ENCODE results near the gene GABRR3. TPM values are rescaled to one million over a fixed set of nuclear protein-coding genes. Genes with fewer than 3 reads are reported as not detected.

GABRR3 gene
- polyA plus RNA-seq, 1 of the 3 experiments (the other 2 are of a cell fraction): not detected

DNA sequence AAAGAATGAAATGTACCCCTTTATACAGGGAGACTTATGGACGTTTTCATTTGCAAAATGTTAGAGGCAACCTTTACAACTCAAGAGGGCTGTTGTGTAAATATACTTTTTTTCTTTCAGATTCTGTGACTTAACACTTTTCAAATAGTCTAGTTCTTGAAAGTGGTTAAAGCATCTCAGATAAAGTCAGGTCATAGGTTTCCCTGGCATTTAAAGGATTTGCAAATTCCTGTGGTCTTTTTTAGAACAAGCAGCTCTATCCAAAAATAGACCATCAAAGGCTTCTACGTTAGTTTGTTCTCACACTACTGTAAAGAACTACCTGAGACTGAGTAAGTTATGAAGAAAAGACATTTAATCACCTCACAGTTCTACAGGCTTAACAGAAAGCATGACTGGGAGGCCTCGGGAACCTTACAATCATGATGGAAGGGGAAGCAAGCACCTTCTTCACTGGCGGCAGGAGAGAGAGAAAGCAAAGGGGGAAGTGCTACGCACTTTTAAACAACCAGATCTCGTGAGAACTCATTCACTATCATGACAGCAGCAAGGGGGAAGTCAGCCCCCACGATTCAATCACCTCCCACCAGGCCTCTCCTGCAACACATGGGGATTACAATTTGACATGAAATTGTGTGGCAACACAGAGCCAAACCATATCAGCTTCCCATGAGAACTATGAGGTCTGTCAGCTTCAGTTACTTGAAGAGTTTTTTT, 23.3 kb upstream of the GABRR3 start:
- no peak for TF ChIP-seq RFX5 (IDR thresholded peaks at IDR 0.05; ENCODE audit: low read length)
- TF ChIP-seq FOXM1 (IDR thresholded peaks at IDR 0.05; ENCODE audit: low read depth): no peak
- TF ChIP-seq FOSL2 (IDR thresholded peaks at IDR 0.05; ENCODE audit: borderline replicate concordance, low read depth): no peak
- no peak for TF ChIP-seq RCOR1 (IDR thresholded peaks at IDR 0.05; ENCODE audit: low read length)
- TF ChIP-seq TAF1 (IDR thresholded peaks at IDR 0.05; ENCODE audit: borderline replicate concordance, low read depth, low read length): no peak
- TF ChIP-seq SMC3 (IDR thresholded peaks at IDR 0.05; ENCODE audit: low read depth, low read length): no peak
- no peak for TF ChIP-seq EP300 (IDR thresholded peaks at IDR 0.05; ENCODE audit: borderline replicate concordance in 1 of 2, low read depth in 1 of 2, low read length in 1 of 2)
- TF ChIP-seq NFIC (IDR thresholded peaks at IDR 0.05; ENCODE audit: borderline replicate concordance): no peak
- no peak for TF ChIP-seq SIN3A (IDR thresholded peaks at IDR 0.05; ENCODE audit: borderline replicate concordance, low read depth, low read length)
- no peak for TF ChIP-seq TCF12 (IDR thresholded peaks at IDR 0.05)
- no peak for TF ChIP-seq GABPA (IDR thresholded peaks at IDR 0.05; ENCODE audit: low read depth)
- no peak for TF ChIP-seq JUND (IDR thresholded peaks at IDR 0.05)
- no peak overlapping the region for H3K4me3 ChIP-seq (ENCODE audit: low read depth in 2 of 2, low read length in 1 of 2)
- H3K27me3 ChIP-seq (ENCODE audit: insufficient read depth): no peaks in the 10 kb centered on the region
- H3K4me1 ChIP-seq (ENCODE audit: control insufficient read depth in 1 of 2, insufficient read depth in 2 of 2, low read depth in 1 of 2, low read length in 1 of 2): no peaks in the 10 kb centered on the region
- no peak for DNase-seq
- no peaks in the 10 kb centered on the region for H3F3A ChIP-seq (replicated peaks; ENCODE audit: insufficient read depth)
- ChIA-PET POLR2A (no interaction called here), CTCF (no interaction called here)
- H3K9me2 ChIP-seq: no peaks in the 10 kb centered on the region
- no peak overlapping the region for H2AFZ ChIP-seq (ENCODE audit: low read depth)
- H3K4me2 ChIP-seq: no peak overlapping the region
- H3K27ac ChIP-seq (ENCODE audit: low read depth in 2 of 2, low read length in 1 of 2): no peak overlapping the region
- WGBS (ENCODE audit: low lambda C conversion rate): 2% methylated on average over 7 of the region's 7 CpGs
- H4K20me1 ChIP-seq (ENCODE audit: insufficient read depth): no peaks in the 10 kb centered on the region
- H3K36me3 ChIP-seq (replicated peaks in 1 of 2; ENCODE audit: control insufficient read depth in 1 of 2, insufficient read depth in 2 of 2, low read length in 1 of 2): no peaks in the 10 kb centered on the region
- H3K79me2 ChIP-seq (ENCODE audit: insufficient read depth): no peaks in the 10 kb centered on the region
- H3K9ac ChIP-seq: no peak overlapping the region
- H3K9me3 ChIP-seq: no peaks in the 10 kb centered on the region

- TF ChIP-seq NFIC (IDR thresholded peaks at IDR 0.05; ENCODE audit: borderline replicate concordance) (no peak), TAF1 (IDR thresholded peaks at IDR 0.05; ENCODE audit: borderline replicate concordance, low read depth, low read length) (no peak), EP300 (IDR thresholded peaks at IDR 0.05; ENCODE audit: borderline replicate concordance in 1 of 2, low read depth in 1 of 2, low read length in 1 of 2) (no peak)
- no peaks in the 10 kb centered on the region for H3F3A ChIP-seq (replicated peaks; ENCODE audit: insufficient read depth)
- H3K27ac ChIP-seq (ENCODE audit: low read depth in 2 of 2, low read length in 1 of 2): no peak overlapping the region
- DNase-seq: no peak
- no peaks in the 10 kb centered on the region for H3K36me3 ChIP-seq (replicated peaks in 1 of 2; ENCODE audit: control insufficient read depth in 1 of 2, insufficient read depth in 2 of 2, low read length in 1 of 2)
- no peaks in the 10 kb centered on the region for H3K9me2 ChIP-seq
- no peak overlapping the region for H2AFZ ChIP-seq (ENCODE audit: low read depth)
- H3K4me3 ChIP-seq (ENCODE audit: low read depth in 2 of 2, low read length in 1 of 2): no peak overlapping the region
- H3K9ac ChIP-seq: no peak overlapping the region
- ChIA-PET POLR2A (no interaction called here), CTCF (no interaction called here)
- H3K4me1 ChIP-seq (ENCODE audit: control insufficient read depth in 1 of 2, insufficient read depth in 2 of 2, low read depth in 1 of 2, low read length in 1 of 2): no peaks in the 10 kb centered on the region
- H3K27me3 ChIP-seq (ENCODE audit: insufficient read depth): no peaks in the 10 kb centered on the region
- no peak overlapping the region for H3K4me2 ChIP-seq
- no peaks in the 10 kb centered on the region for H4K20me1 ChIP-seq (ENCODE audit: insufficient read depth)
- WGBS (ENCODE audit: low lambda C conversion rate): 6% methylated on average over 1 of the region's 1 CpG
- no peaks in the 10 kb centered on the region for H3K9me3 ChIP-seq
- no peaks in the 10 kb centered on the region for H3K79me2 ChIP-seq (ENCODE audit: insufficient read depth)
Observed at GRCh38 chr3:98057631-98058030, 22.5 kb upstream of the GABRR3 start.

GRCh38 chr3:98056035-98056434, 20.9 kb upstream of the GABRR3 start:
- no peaks in the 10 kb centered on the region for H3K79me2 ChIP-seq (ENCODE audit: insufficient read depth)
- POLR2A ChIA-PET: no interaction called here
- no peak for TF ChIP-seq GABPA (IDR thresholded peaks at IDR 0.05; ENCODE audit: low read depth)
- H2AFZ ChIP-seq (ENCODE audit: low read depth): no peak overlapping the region
- CTCF ChIA-PET: interaction anchor here (1.2 to 3.4 kb wide), 3 partner anchors 16 to 288 kb away, joined by 4 to 17 read pairs (median 5); no protein-coding TSS in a partner anchor
- no peaks in the 10 kb centered on the region for H3K36me3 ChIP-seq (replicated peaks in 1 of 2; ENCODE audit: control insufficient read depth in 1 of 2, insufficient read depth in 2 of 2, low read length in 1 of 2)
- no peaks in the 10 kb centered on the region for H3K4me1 ChIP-seq (ENCODE audit: control insufficient read depth in 1 of 2, insufficient read depth in 2 of 2, low read depth in 1 of 2, low read length in 1 of 2)
- H3K27me3 ChIP-seq (ENCODE audit: insufficient read depth): no peaks in the 10 kb centered on the region
- H3K27ac ChIP-seq (ENCODE audit: low read depth in 2 of 2, low read length in 1 of 2): no peak overlapping the region
- H3K9me2 ChIP-seq: no peaks in the 10 kb centered on the region
- no peak overlapping the region for H3K9ac ChIP-seq
- no peak overlapping the region for H3K4me2 ChIP-seq
- no peaks in the 10 kb centered on the region for H4K20me1 ChIP-seq (ENCODE audit: insufficient read depth)
- no peak overlapping the region for H3K4me3 ChIP-seq (ENCODE audit: low read depth in 2 of 2, low read length in 1 of 2)
- H3F3A ChIP-seq (replicated peaks; ENCODE audit: insufficient read depth): no peaks in the 10 kb centered on the region
- H3K9me3 ChIP-seq: no peaks in the 10 kb centered on the region
- no peak for DNase-seq
